H1 (cell line): ENCODE measurements around the gene BTBD16. TPM values are rescaled to one million over a fixed set of nuclear protein-coding genes. Genes with fewer than 3 reads are reported as not detected.

Experiments
- CHD7 ChIP-seq: fragments of 300-600 bp; sonication (generic); IDR thresholded peaks from 2 replicates; pipeline ENCODE4 v1.7.1; 2012; ENCODE audit warnings: low read length, moderate library complexity, mild to moderate bottlenecking, inconsistent platforms; ENCODE audit not compliant: insufficient replicate concordance
- EZH2 ChIP-seq: fragments of 200-600 bp; sonication (generic); IDR thresholded peaks from 2 replicates; pipeline ENCODE4 v1.7.1; 2012; ENCODE audit warnings: low read depth, mild to moderate bottlenecking, moderate library complexity, low read length, inconsistent platforms; ENCODE audit not compliant: severe bottlenecking
- FOSL1 ChIP-seq: IDR thresholded peaks from 2 replicates; pipeline ENCODE4 v1.6.1; 2011; ENCODE audit warnings: mild to moderate bottlenecking, low read depth, low read length, moderate library complexity; ENCODE audit not compliant: insufficient read depth
- RBBP5 ChIP-seq: IDR thresholded peaks from 2 replicates; pipeline ENCODE4 v1.7.1; 2012; ENCODE audit warnings: low read depth, mild to moderate bottlenecking, inconsistent platforms, low read length, moderate library complexity, borderline replicate concordance
- SAP30 ChIP-seq: fragments of 300-600 bp; sonication (generic); IDR thresholded peaks from 2 replicates; pipeline ENCODE4 v1.7.1; 2012; ENCODE audit warnings: low read length, moderate library complexity, mild to moderate bottlenecking, inconsistent platforms; ENCODE audit not compliant: insufficient read depth, insufficient replicate concordance
- TAF7 ChIP-seq: optimal IDR thresholded peaks from 2 replicates; pipeline ENCODE3; 2011; ENCODE audit warnings: low read depth, mild to moderate bottlenecking, inconsistent platforms, low read length, moderate library complexity, borderline replicate concordance
- TEAD4 ChIP-seq: IDR thresholded peaks from 2 replicates; pipeline ENCODE4 v1.6.1; 2012; ENCODE audit warnings: low read depth, low read length, inconsistent platforms, mixed read lengths
- polyA plus RNA-seq, 7 experiments: library from polyadenylated mRNA; depleted of rRNA in 3 of 7; stranded (reverse) in 5 of 7; unstranded in 2 of 7; fragments of >200 nt in 5 of 7; fragments of 200-250 nt in 2 of 7; gene quantifications; 1 replicate in 5 of 7; 2 replicates in 1 of 7; 4 replicates in 1 of 7; pipeline versions ENCODE4 v1.2.1 to v1.2.3, GENCODE V29; 2011 to 2013; ENCODE audit warnings: missing spikeins in 2 of 7, mixed read lengths in 2 of 7
- total RNA-seq: library from RNA; stranded (reverse); fragmentation: NEBNext Ultra II Directional; extraction: Animal tissue kit (Norgen Biotek cat#: 25700); gene quantifications from 2 replicates; pipeline ENCODE4 v1.2.1, GENCODE V29; 2021

Gene BTBD16
- total and polyA plus RNA-seq, 2 of the 8 experiments (the other 6 are each of a cell fraction or from before 2014, with no cell fraction given) = 0.05 TPM; not detected in 1

- TF ChIP-seq CHD7 = no peak
- TF ChIP-seq SAP30 = no peak
- TF ChIP-seq FOSL1 = no peak
- no peak for TF ChIP-seq TEAD4
- no peak for TF ChIP-seq TAF7
- no peak for TF ChIP-seq EZH2
- no peak for TF ChIP-seq RBBP5
Observed at GRCh38 chr10:122236690-122237306, 34.3 kb upstream of the BTBD16 start (continued).
